Immature natural killer cell (primary cell): ENCODE measurements around the gene WRAP73. TPM values are rescaled to one million over a fixed set of nuclear protein-coding genes. Genes with fewer than 3 reads are reported as not detected.

Source experiments
- DNase-seq, 3 donors: peaks; one replicate each; pipeline ENCODE4 v3.0.0; 2022; ENCODE audit warnings: mixed read lengths in 1 of 3
- H3K27ac Mint-ChIP-seq, 6 donors: one replicate each; pipeline ENCODE4 v1.8.0; 2020; ENCODE audit warnings: mixed read lengths in 6 of 6, mild to moderate bottlenecking in 5 of 6, inconsistent platforms in 4 of 6, moderate library complexity in 3 of 6
- H3K27me3 Mint-ChIP-seq, 3 donors: one replicate each; pipeline ENCODE4 v1.8.0; 2020 to 2021; ENCODE audit warnings: low read depth in 3 of 3, mild to moderate bottlenecking in 3 of 3, mixed read lengths in 3 of 3, moderate library complexity in 3 of 3, inconsistent platforms in 1 of 3
- H3K36me3 Mint-ChIP-seq, 3 donors: one replicate each; pipeline ENCODE4 v1.8.0; 2020; ENCODE audit warnings: mixed read lengths in 3 of 3, inconsistent platforms in 2 of 3, mild to moderate bottlenecking in 2 of 3
- H3K4me1 Mint-ChIP-seq, 2 donors: one replicate each; pipeline ENCODE4 v1.8.0; 2020; ENCODE audit warnings: inconsistent platforms in 2 of 2, mild to moderate bottlenecking in 2 of 2, mixed read lengths in 2 of 2, moderate library complexity in 1 of 2
- H3K4me3 Mint-ChIP-seq, 5 donors: one replicate each; pipeline ENCODE4 v1.8.0; 2020; ENCODE audit warnings: mild to moderate bottlenecking in 5 of 5, mixed read lengths in 5 of 5, inconsistent platforms in 3 of 5, moderate library complexity in 3 of 5
- H3K9me3 Mint-ChIP-seq, 6 donors: one replicate each; pipeline ENCODE4 v1.8.0; 2020; ENCODE audit warnings: mild to moderate bottlenecking in 6 of 6, mixed read lengths in 6 of 6, inconsistent platforms in 4 of 6, moderate library complexity in 3 of 6
- polyA plus RNA-seq, 3 donors: library from polyadenylated mRNA; unstranded; fragments of 300-500 nt; fragmentation: Illumina TruSeq; gene quantifications; one replicate each; pipeline ENCODE4 v1.2.3, GENCODE V29; 2021

The WRAP73 gene
- polyA plus RNA-seq, 3 donors from 2014 or later = 19.9 to 26.8 (median 21.1) TPM

DNA sequence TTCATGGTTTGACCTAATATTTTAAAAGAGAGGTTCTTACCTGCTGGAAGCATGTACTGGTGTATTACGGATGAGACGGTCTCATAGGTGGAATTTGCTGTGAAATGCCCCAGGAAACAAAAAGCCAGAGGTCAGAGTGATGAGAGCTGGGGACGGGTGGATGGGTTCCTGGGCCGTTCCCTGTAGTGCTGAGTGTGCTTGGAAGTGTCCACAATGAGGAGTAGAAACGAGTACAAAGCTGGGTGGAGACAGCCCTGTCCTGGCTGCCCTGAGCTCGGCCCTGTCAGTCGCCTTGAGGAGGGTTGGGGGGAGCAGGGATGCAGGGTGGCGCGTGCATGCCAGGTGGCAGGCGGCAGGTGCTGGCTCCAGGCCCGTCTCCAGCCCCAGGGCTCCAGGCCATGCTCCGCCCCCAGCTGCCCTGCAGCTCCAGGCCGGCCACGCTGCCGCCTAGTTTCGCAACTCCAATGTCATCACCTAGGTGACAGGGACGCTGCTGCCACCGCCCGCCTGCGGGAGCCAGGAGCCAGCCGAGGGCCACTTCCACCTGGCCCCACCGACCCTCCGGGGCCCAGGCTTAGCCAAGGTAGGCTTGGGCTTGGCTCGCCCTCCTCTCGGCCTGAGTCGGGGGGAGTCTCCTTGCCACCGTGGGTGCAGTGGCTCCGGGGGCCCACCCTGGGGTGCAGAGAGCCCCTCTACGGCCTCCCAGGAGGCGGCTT, 18.8 kb upstream of the WRAP73 start:
- Mint-ChIP-seq H3K4me3 (no peak overlapping the region), H3K4me1 (no peaks in the 10 kb centered on the region), H3K27ac (no peak overlapping the region), H3K36me3 (no peaks in the 10 kb centered on the region), H3K27me3 (peaks cover 0 to 5% (median 1%) of the 10 kb centered on the region in 3 donors), H3K9me3 (no peaks in the 10 kb centered on the region)
- no peak for DNase-seq

DNA sequence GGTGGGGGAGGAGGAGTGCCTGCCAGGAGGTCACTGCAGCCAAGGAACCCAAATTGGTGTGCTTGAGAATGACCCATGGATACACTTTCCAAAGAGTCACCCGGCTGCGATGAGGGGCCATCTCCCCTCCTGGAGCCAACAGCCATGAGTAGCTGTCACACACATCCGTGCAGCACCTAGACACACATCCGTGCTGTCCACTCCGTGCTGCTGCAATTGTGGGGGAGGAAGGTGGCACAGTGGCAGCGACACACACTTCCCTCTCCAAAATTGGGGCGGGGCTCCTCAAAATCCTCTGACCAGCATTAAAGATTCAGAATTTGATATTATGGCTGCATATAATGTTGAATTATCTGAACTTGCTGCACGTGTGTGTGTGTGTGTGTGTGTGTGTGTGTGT, 18.2 kb upstream of the WRAP73 start:
- Mint-ChIP-seq H3K27ac (no peak overlapping the region), H3K9me3 (no peaks in the 10 kb centered on the region), H3K4me3 (no peak overlapping the region), H3K27me3 (peaks cover 1 to 5% (median 2%) of the 10 kb centered on the region in 3 donors), H3K4me1 (no peaks in the 10 kb centered on the region), H3K36me3 (no peaks in the 10 kb centered on the region)
- DNase-seq = no peak

GRCh38 chr1:3664700-3665375, 14.9 kb upstream of the WRAP73 start:
- H3K9me3 Mint-ChIP-seq = no peaks in the 10 kb centered on the region
- H3K27me3 Mint-ChIP-seq = peaks cover 1 to 5% (median 2%) of the 10 kb centered on the region in 3 donors
- H3K27ac Mint-ChIP-seq = no peak overlapping the region
- DNase-seq = no peak
- no peak overlapping the region for H3K4me3 Mint-ChIP-seq
- no peaks in the 10 kb centered on the region for H3K4me1 Mint-ChIP-seq
- no peaks in the 10 kb centered on the region for H3K36me3 Mint-ChIP-seq

DNA sequence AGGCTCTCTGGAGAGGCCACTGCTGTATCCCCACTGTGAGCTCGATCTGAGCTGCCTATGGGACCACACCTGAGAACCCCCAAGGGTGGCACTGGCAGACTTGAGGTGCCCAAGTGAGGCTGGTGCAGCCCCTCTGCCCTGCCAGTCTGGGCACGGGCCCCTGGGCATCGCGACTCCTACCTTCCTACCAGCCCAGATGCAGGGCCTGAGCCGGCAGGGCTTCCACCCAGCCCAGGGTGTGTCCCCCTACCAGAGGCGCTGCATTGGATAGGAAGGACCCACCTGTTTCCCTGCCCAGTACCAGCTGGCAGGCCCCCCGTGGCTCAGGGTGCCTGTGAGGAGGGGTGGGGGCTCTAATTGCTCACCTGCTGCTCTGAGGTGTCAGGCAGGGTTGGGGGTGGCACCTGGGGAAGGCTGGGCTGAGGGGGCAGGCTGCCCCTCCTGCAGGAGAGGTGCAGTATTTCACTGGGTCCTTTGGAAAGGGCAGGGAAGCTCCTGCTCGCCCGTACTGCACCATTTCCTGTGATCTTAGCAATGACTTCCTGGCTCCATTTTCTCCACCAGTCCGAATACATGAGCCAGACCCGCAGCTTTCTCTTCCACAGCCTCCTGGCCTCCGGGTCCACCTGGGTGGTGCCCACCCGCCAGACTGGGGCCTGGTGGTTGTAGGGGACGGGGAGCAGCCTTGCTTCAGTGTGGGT, 14.2 kb upstream of the WRAP73 start:
- Mint-ChIP-seq H3K4me3 (no peak overlapping the region), H3K4me1 (no peaks in the 10 kb centered on the region), H3K27me3 (peaks cover 2 to 5% (median 3%) of the 10 kb centered on the region in 3 donors), H3K27ac (no peak overlapping the region), H3K36me3 (no peaks in the 10 kb centered on the region), H3K9me3 (no peaks in the 10 kb centered on the region)
- no peak for DNase-seq

- H3K4me1 Mint-ChIP-seq = no peaks in the 10 kb centered on the region
- no peak overlapping the region for H3K27ac Mint-ChIP-seq
- H3K27me3 Mint-ChIP-seq = peaks cover 4 to 8% (median 7%) of the 10 kb centered on the region in 3 donors
- DNase-seq = no peak
- H3K9me3 Mint-ChIP-seq = no peaks in the 10 kb centered on the region
- no peaks in the 10 kb centered on the region for H3K36me3 Mint-ChIP-seq
- no peak overlapping the region for H3K4me3 Mint-ChIP-seq
Observed at GRCh38 chr1:3662080-3662671, 12.3 kb upstream of the WRAP73 start.

GRCh38 chr1:3661631-3662030, 11.7 kb upstream of the WRAP73 start:
- Mint-ChIP-seq H3K9me3 (no peaks in the 10 kb centered on the region), H3K27ac (no peak overlapping the region), H3K36me3 (no peaks in the 10 kb centered on the region), H3K27me3 (peaks cover 4 to 11% (median 7%) of the 10 kb centered on the region in 3 donors), H3K4me3 (no peak overlapping the region), H3K4me1 (no peaks in the 10 kb centered on the region)
- no peak for DNase-seq

DNA sequence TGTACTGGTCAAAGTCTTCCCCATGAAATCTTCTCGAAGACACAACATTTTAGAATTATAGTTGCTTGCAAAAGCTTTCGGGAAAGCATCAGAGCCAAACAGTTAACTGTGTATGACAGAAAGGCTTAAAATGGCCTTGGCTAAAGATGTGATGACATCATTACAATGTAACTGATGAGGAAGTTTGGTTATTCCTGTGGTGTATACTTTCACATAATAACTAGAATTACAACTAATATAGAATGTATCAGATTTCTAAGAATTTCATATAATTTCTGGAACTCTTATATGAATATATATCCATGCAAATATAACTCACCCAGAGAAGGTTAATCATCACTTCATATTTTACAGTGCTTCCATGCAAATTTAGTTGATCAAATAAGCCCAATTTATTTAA, 10.8 kb upstream of the WRAP73 start:
- H3K9me3 Mint-ChIP-seq = no peaks in the 10 kb centered on the region
- no peak overlapping the region for H3K27ac Mint-ChIP-seq
- H3K4me3 Mint-ChIP-seq = no peak overlapping the region
- no peak for DNase-seq
- no peaks in the 10 kb centered on the region for H3K36me3 Mint-ChIP-seq
- H3K4me1 Mint-ChIP-seq = no peaks in the 10 kb centered on the region
- peaks cover 6 to 11% (median 7%) of the 10 kb centered on the region in 3 donors for H3K27me3 Mint-ChIP-seq

DNA sequence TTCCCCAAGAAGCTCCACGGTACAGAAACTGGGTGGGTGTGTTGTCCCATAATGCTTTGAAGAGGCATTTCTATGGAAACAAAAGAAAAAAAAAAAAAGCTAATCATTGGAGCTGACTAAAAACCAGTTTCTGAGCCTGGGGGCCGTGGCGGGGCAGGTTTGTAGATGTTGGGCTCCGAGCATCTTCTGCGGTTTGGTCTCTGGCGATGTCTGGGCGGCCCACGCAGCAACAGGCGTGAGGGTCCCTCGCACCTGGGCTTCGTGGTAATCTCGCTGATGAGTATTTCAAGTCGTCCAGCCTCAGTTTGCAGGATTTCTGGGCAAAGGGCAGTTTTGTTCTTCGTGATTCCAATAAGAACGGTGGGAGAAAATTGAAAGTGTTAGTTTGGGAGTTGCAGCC, 9.2 kb upstream of the WRAP73 start:
- DNase-seq = no peak
- Mint-ChIP-seq H3K4me1 (no peaks in the 10 kb centered on the region), H3K27me3 (peaks cover 6 to 12% (median 11%) of the 10 kb centered on the region in 3 donors), H3K27ac (no peak overlapping the region), H3K4me3 (no peak overlapping the region), H3K36me3 (no peaks in the 10 kb centered on the region), H3K9me3 (no peaks in the 10 kb centered on the region)

DNA sequence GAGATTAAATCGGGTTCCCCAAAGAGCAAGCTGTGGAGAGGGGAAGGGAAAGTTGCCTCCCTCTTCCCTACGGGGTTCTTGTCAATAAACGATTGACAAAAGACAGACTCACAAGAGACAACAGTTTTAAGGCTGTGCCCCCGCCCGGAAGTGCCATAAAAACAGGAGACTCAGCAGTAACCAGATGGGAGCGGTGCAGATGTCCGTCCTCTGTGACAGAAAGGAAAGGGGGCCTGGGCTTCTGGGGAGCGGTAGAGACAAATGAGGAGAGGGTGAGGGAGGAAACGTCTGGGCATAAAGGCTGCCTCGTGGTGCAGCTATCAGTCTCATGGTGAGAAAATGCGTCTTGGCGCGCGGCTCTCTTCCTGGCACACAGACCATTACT, 8.3 kb upstream of the WRAP73 start:
- no peaks in the 10 kb centered on the region for H3K36me3 Mint-ChIP-seq
- H3K9me3 Mint-ChIP-seq = no peaks in the 10 kb centered on the region
- DNase-seq = no peak
- H3K27me3 Mint-ChIP-seq = peaks cover 12 to 17% (median 16%) of the 10 kb centered on the region in 3 donors
- no peak overlapping the region for H3K4me3 Mint-ChIP-seq
- peaks cover 0 to 1% of the 10 kb centered on the region in 2 donors for H3K4me1 Mint-ChIP-seq
- no peak overlapping the region for H3K27ac Mint-ChIP-seq

DNA sequence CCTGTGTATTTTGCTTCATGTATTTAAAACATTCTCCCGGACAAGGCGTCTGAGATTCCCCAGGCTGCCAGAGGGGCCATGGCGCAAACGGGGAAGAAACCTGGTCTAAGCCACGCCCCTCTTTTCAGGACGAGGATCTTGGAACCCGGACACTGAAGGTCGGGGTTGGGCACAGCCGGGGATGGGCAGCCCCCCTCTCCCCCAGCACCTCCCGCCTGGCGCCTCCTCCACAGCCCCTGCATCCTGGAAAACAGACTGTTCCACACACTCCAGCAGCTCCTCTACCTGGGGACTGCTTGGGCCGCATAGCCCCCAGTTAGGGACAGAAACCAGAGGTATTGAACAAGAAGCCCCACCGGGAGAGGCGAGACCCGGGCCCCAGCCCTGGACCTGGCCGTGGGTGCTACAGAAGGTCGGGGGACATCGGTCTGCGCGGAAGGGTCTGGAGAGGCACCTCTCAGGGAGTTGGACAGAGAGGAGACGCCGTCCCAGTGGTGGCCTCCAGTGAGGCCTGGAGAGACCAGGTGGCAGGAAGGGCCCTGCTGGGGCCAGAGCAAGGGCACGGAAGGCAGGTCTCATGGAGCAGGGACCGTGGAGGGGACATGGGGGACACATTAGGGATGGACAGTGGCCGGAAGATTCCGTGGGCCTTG, 7.8 kb upstream of the WRAP73 start:
- no peak overlapping the region for H3K27ac Mint-ChIP-seq
- peaks cover 11 to 20% (median 17%) of the 10 kb centered on the region in 3 donors for H3K27me3 Mint-ChIP-seq
- H3K4me3 Mint-ChIP-seq = no peak overlapping the region
- H3K4me1 Mint-ChIP-seq = peaks cover 0 to 1% of the 10 kb centered on the region in 2 donors
- H3K9me3 Mint-ChIP-seq = no peaks in the 10 kb centered on the region
- DNase-seq = no peak
- H3K36me3 Mint-ChIP-seq = no peaks in the 10 kb centered on the region

DNA sequence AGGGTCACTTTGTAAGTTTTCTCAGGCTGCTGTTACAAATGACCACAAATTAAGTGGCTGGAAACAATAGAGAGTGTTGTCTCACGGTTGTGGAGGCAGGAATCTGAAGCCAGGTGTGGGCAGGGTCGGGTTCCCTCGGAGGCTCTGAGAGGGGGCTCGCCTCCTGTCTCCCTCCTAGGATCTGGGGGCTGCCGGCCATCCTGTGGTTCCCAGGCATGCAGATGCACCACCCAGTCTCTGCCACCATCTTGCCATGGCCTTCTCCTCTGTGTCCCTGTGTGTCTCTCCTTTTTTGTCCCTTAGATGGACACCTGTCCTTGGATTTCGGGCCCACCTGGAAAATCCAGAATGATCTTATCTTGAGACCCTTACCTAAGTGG, 7.2 kb upstream of the WRAP73 start:
- Mint-ChIP-seq H3K36me3 (no peaks in the 10 kb centered on the region), H3K4me3 (no peak overlapping the region), H3K27ac (no peak overlapping the region), H3K27me3 (peaks cover 11 to 20% (median 17%) of the 10 kb centered on the region in 3 donors), H3K4me1 (peaks cover 0 to 1% of the 10 kb centered on the region in 2 donors), H3K9me3 (no peaks in the 10 kb centered on the region)
- no peak for DNase-seq

DNA sequence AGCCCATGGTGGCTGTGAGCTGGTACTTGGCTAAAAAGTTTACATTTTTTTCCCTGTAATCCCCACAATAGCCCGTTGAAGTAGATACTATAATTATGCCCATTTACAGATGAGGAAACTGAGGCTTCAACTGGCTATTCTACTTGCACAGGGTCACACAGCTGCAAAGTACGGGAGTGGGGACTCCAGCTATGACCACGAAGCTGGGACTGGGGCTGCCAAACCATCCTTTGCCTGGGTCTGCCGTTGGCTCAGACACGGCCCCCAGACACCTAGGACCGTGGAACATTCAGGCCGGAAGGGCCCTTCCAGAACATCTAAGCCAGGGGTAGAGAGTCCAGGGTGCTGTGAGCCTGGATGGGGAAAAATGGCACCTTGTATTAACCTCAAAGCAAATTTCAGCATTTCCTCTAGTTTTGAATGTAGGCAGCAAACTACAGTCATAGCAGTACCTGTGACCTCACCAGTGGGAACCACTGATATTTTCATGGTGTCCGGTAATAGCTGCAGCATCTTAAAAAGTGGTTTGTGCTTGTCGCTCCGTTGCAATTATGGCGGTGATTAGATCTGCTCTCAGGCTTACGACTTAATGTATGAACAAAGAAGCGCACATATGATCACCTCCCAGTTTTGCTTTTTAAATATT, 6.7 kb upstream of the WRAP73 start:
- Mint-ChIP-seq H3K4me1 (peaks cover 0 to 1% of the 10 kb centered on the region in 2 donors), H3K36me3 (no peaks in the 10 kb centered on the region), H3K9me3 (no peaks in the 10 kb centered on the region), H3K4me3 (no peak overlapping the region), H3K27ac (no peak overlapping the region), H3K27me3 (peaks cover 11 to 20% (median 17%) of the 10 kb centered on the region in 3 donors)
- no peak for DNase-seq

DNA sequence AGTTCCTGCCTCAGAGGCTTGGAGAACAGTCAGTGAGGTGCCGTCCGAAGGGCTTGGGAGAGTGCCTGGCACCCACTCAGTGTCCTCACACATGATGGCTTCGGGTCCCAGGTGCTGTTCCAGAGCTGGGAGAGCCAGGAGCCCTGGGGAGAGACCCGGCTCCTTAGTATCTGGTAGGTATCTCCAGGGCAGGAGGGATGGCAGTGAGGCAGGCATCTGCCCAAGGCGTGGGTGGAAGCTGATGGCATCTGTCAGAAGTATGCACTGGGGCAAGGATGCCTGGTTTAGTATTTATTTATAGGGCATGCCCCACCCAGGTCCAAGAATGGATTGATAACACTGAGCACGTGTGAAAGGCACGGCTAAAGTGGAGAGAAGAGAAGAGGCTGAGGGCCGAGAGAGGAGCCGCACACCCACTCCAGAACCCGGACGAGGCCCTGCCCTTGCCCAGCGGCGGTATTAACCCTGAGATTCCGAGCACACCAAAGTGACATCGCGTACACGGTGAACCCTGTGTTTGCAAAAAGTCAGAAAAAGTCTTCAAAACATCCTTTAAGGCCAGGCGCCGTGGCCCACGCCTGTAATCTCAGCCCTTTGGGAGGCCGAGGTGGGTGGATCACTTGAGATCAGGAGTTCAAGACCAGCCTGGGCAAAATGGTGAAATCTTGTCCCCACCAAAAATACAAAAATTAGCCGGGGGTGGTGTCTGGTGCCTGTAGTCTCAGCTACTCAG, 4.8 kb upstream of the WRAP73 start:
- H3K4me3 Mint-ChIP-seq = no peak overlapping the region

More for the DNA sequence above, 4.8 kb upstream of the WRAP73 start:
- Mint-ChIP-seq H3K27ac (no peak overlapping the region), H3K27me3 (peaks cover 16 to 27% (median 24%) of the 10 kb centered on the region in 3 donors), H3K36me3 (no peaks in the 10 kb centered on the region), H3K4me1 (peaks cover 9 to 10% of the 10 kb centered on the region in 2 donors), H3K9me3 (no peaks in the 10 kb centered on the region)
- DNase-seq = no peak
